H9 (cell line): ENCODE data around the gene DOCK10. TPM values are rescaled to one million over a fixed set of nuclear protein-coding genes. Genes with fewer than 3 reads are reported as not detected.

ENCODE experiments used
- DNase-seq: peaks from one replicate; pipeline ENCODE4 v3.0.0-alpha.2; 2017
- H2AFZ ChIP-seq: one replicate; pipeline ENCODE4 v1.6.1; 2013; ENCODE audit warnings: mild to moderate bottlenecking, low read length, control low read depth, moderate library complexity
- H2AK5ac ChIP-seq: 2 replicates; pipeline ENCODE4 v1.6.1; 2013; ENCODE audit warnings: low read length, control low read depth, mixed read lengths; ENCODE audit not compliant: insufficient read length
- H2BK120ac ChIP-seq: one replicate; pipeline ENCODE4 v1.6.1; 2013; ENCODE audit warnings: low read depth, mild to moderate bottlenecking, low read length, control low read depth, inconsistent platforms; ENCODE audit not compliant: poor library complexity, severe bottlenecking
- H2BK12ac ChIP-seq: 2 replicates; pipeline ENCODE4 v1.6.1; 2013; ENCODE audit warnings: low read length, control low read depth, mixed read lengths, low read depth; ENCODE audit not compliant: insufficient read length
- H2BK15ac ChIP-seq: 2 replicates; pipeline ENCODE4 v1.6.1; 2013; ENCODE audit warnings: low read depth, low read length, control low read depth
- H2BK20ac ChIP-seq: one replicate; pipeline ENCODE4 v1.6.1; 2013; ENCODE audit warnings: low read depth, mild to moderate bottlenecking, low read length, control low read depth, inconsistent platforms; ENCODE audit not compliant: poor library complexity, severe bottlenecking
- H2BK5ac ChIP-seq: 2 replicates; pipeline ENCODE4 v1.6.1; 2013; ENCODE audit warnings: low read length, control low read depth, mixed read lengths; ENCODE audit not compliant: insufficient read length
- H3K14ac ChIP-seq: 2 replicates; pipeline ENCODE4 v1.6.1; 2013; ENCODE audit warnings: low read length, control low read depth; ENCODE audit not compliant: insufficient read depth
- H3K18ac ChIP-seq: 2 replicates; pipeline ENCODE4 v1.6.1; 2013; ENCODE audit warnings: low read depth, mild to moderate bottlenecking, mixed read lengths, low read length, control low read depth; ENCODE audit not compliant: insufficient read length
- H3K23ac ChIP-seq: 2 replicates; pipeline ENCODE4 v1.6.1; 2013; ENCODE audit warnings: low read length, control low read depth, mixed read lengths, low read depth; ENCODE audit not compliant: insufficient read length
- H3K23me2 ChIP-seq: 2 replicates; pipeline ENCODE4 v1.6.1; 2013; ENCODE audit warnings: low read depth, mild to moderate bottlenecking, mixed read lengths, low read length, control low read depth; ENCODE audit not compliant: insufficient read length, poor library complexity, severe bottlenecking
- H3K27ac ChIP-seq: 2 replicates; pipeline ENCODE4 v1.5.1; 2013; ENCODE audit warnings: low read length, control low read depth, mixed read lengths, low read depth; ENCODE audit not compliant: insufficient read length
- H3K27me3 ChIP-seq: 2 replicates; pipeline ENCODE4 v1.6.1; 2013; ENCODE audit warnings: low read length, control low read depth, inconsistent platforms; ENCODE audit not compliant: insufficient read depth
- H3K4ac ChIP-seq: 2 replicates; pipeline ENCODE4 v1.6.1; 2013; ENCODE audit warnings: low read depth, mild to moderate bottlenecking, control low read depth, inconsistent platforms, low read length, moderate library complexity
- H3K4me1 ChIP-seq: 2 replicates; pipeline ENCODE4 v1.6.1; 2013; ENCODE audit warnings: low read length, control low read depth, inconsistent platforms; ENCODE audit not compliant: insufficient read depth
- H3K4me2 ChIP-seq: 2 replicates; pipeline ENCODE4 v1.6.1; 2013; ENCODE audit warnings: low read length, control low read depth, mixed read lengths; ENCODE audit not compliant: insufficient read length, insufficient read depth
- H3K56ac ChIP-seq: 2 replicates; pipeline ENCODE4 v1.6.1; 2013; ENCODE audit warnings: low read depth, mild to moderate bottlenecking, mixed read lengths, low read length, control low read depth; ENCODE audit not compliant: insufficient read length
- H3K79me1 ChIP-seq: 2 replicates; pipeline ENCODE4 v1.6.1; 2013; ENCODE audit warnings: low read depth, mild to moderate bottlenecking, moderate library complexity, low read length, control low read depth, inconsistent platforms; ENCODE audit not compliant: insufficient read depth, poor library complexity, severe bottlenecking
- H3K79me2 ChIP-seq: 2 replicates; pipeline ENCODE4 v1.6.1; 2013; ENCODE audit warnings: low read length, control low read depth, inconsistent platforms; ENCODE audit not compliant: insufficient read depth
- H3K9ac ChIP-seq: 2 replicates; pipeline ENCODE4 v1.6.1; 2013; ENCODE audit warnings: low read length, control low read depth, mixed read lengths; ENCODE audit not compliant: insufficient read length; ENCODE audit errors: extremely low read depth
- H3K9me3 ChIP-seq: one replicate; pipeline ENCODE4 v1.6.1; 2013; ENCODE audit warnings: low read depth, low read length, inconsistent platforms; ENCODE audit not compliant: control insufficient read depth
- H3T11ph ChIP-seq: one replicate; pipeline ENCODE4 v1.6.1; 2013; ENCODE audit warnings: mild to moderate bottlenecking, low read length, control low read depth, inconsistent platforms
- H4K20me1 ChIP-seq: one replicate; pipeline ENCODE4 v1.6.1; 2013; ENCODE audit not compliant: control insufficient read depth, insufficient read length, insufficient read depth
- H4K5ac ChIP-seq: 2 replicates; pipeline ENCODE4 v1.6.1; 2013; ENCODE audit warnings: low read depth, mild to moderate bottlenecking, mixed read lengths, low read length, control low read depth; ENCODE audit not compliant: insufficient read length
- H4K8ac ChIP-seq: replicated peaks from 2 replicates; pipeline ENCODE4 v1.6.1; 2013; ENCODE audit warnings: low read length, control low read depth, mixed read lengths, low read depth; ENCODE audit not compliant: insufficient read length
- H4K91ac ChIP-seq: 2 replicates; pipeline ENCODE4 v1.6.1; 2013; ENCODE audit warnings: low read depth, mild to moderate bottlenecking, moderate library complexity, mixed read lengths, low read length, control low read depth; ENCODE audit not compliant: insufficient read length
- H3K27ac Mint-ChIP-seq, 3 experiments: 2 replicates in 2 of 3; 3 replicates in 1 of 3; pipeline ENCODE4 v1.8.0; 2020 to 2021; ENCODE audit warnings: mixed read lengths in 3 of 3, mild to moderate bottlenecking in 1 of 3, moderate library complexity in 1 of 3
- H3K27me3 Mint-ChIP-seq: 2 replicates; pipeline ENCODE4 v1.8.0; 2021; ENCODE audit warnings: low read depth, mild to moderate bottlenecking, moderate library complexity, mixed read lengths
- H3K36me3 Mint-ChIP-seq, 3 experiments: 2 replicates in 2 of 3; 3 replicates in 1 of 3; pipeline ENCODE4 v1.8.0; 2020 to 2021; ENCODE audit warnings: low read depth in 3 of 3, mixed read lengths in 3 of 3; ENCODE audit not compliant: insufficient read depth in 1 of 3
- H3K4me1 Mint-ChIP-seq, 2 experiments: 2 replicates each; pipeline ENCODE4 v1.8.0; 2020; ENCODE audit warnings: mixed read lengths in 2 of 2
- H3K4me3 Mint-ChIP-seq, 2 experiments: 2 replicates in 1 of 2; 3 replicates in 1 of 2; pipeline ENCODE4 v1.8.0; 2020 to 2021; ENCODE audit warnings: mild to moderate bottlenecking in 2 of 2, mixed read lengths in 2 of 2, moderate library complexity in 1 of 2
- H3K9me3 Mint-ChIP-seq, 2 experiments: 2 replicates in 1 of 2; 3 replicates in 1 of 2; pipeline ENCODE4 v1.8.0; 2020; ENCODE audit warnings: mild to moderate bottlenecking in 2 of 2, mixed read lengths in 2 of 2, moderate library complexity in 1 of 2
- CTCF ChIP-seq: fragments of 200-600 bp; sonication (generic); conservative IDR thresholded peaks from 3 replicates; pipeline ENCODE4 v1.8.0; 2021; ENCODE audit warnings: antibody characterized with exemption, mild to moderate bottlenecking
- WGBS: extraction: QIAGEN DNeasy Blood & Tissue Kit; methylation state at CpG from one replicate; pipeline ENCODE4 v1.1.7; 2013; ENCODE audit warnings: missing lambda C conversion rate, low lambda C conversion rate, mixed read lengths; ENCODE audit not compliant: insufficient read length; ENCODE audit errors: extremely low coverage; 5-methylcytosine and 5-hydroxymethylcytosine counted together
- total RNA-seq: library from RNA; stranded (reverse); gene quantifications from 2 replicates; pipeline ENCODE4 v1.2.1, GENCODE V29; 2021

The DOCK10 gene
- total RNA-seq, 1 experiment from 2014 or later = 0.79 TPM

- TF ChIP-seq CTCF = no peak
- no peak overlapping the region for H2BK20ac ChIP-seq
These were observed 208.3 kb downstream of the DOCK10 start for GRCh38 chr2:224833986-224834385.

More at GRCh38 chr2:224833986-224834385, 208.3 kb downstream of the DOCK10 start:
- H3K9ac ChIP-seq = no peak overlapping the region
- H2BK120ac ChIP-seq = no peak overlapping the region
- no peak overlapping the region for H4K5ac ChIP-seq
- no peak overlapping the region for H3K18ac ChIP-seq
- H3K36me3 Mint-ChIP-seq = no peaks in the 10 kb centered on the region
- H2BK15ac ChIP-seq = no peak overlapping the region
- no peak overlapping the region for H2BK5ac ChIP-seq
- H3K23ac ChIP-seq = no peak overlapping the region
- WGBS = no CpG with 5 or more reads among the region's 2 CpGs
- no peaks in the 10 kb centered on the region for H3K27me3 ChIP-seq
- H3K79me1 ChIP-seq = no peaks in the 10 kb centered on the region
- H2AK5ac ChIP-seq = no peak overlapping the region
- H3K14ac ChIP-seq = no peak overlapping the region
- no peaks in the 10 kb centered on the region for H3K9me3 Mint-ChIP-seq
- H4K20me1 ChIP-seq = no peaks in the 10 kb centered on the region
- no peaks in the 10 kb centered on the region for H3K79me2 ChIP-seq
- no peak overlapping the region for H3K4ac ChIP-seq
- H2AFZ ChIP-seq = no peak overlapping the region
- H3K9me3 ChIP-seq = no peaks in the 10 kb centered on the region
- no peak overlapping the region for H3K4me3 Mint-ChIP-seq
- DNase-seq = no peak
- no peak overlapping the region for H4K91ac ChIP-seq
- H3K27me3 Mint-ChIP-seq = peaks cover 4% of the 10 kb centered on the region
- no peaks in the 10 kb centered on the region for H3K23me2 ChIP-seq
- no peaks in the 10 kb centered on the region for H3K4me1 Mint-ChIP-seq
- no peak overlapping the region for H3T11ph ChIP-seq
- no peak overlapping the region for H2BK12ac ChIP-seq
- no peak overlapping the region for H3K56ac ChIP-seq
- no peak overlapping the region for H3K27ac ChIP-seq
- H4K8ac ChIP-seq = no peak overlapping the region
- no peak overlapping the region for H3K27ac Mint-ChIP-seq
- no peaks in the 10 kb centered on the region for H3K4me1 ChIP-seq
- no peak overlapping the region for H3K4me2 ChIP-seq
